ENCODE results near the gene DCAKD. TPM values are rescaled to one million over a fixed set of nuclear protein-coding genes. Genes with fewer than 3 reads are reported as not detected.

DCAKD gene
- total RNA-seq, 1 donor from 2014 or later, result 61.5 TPM

DNA sequence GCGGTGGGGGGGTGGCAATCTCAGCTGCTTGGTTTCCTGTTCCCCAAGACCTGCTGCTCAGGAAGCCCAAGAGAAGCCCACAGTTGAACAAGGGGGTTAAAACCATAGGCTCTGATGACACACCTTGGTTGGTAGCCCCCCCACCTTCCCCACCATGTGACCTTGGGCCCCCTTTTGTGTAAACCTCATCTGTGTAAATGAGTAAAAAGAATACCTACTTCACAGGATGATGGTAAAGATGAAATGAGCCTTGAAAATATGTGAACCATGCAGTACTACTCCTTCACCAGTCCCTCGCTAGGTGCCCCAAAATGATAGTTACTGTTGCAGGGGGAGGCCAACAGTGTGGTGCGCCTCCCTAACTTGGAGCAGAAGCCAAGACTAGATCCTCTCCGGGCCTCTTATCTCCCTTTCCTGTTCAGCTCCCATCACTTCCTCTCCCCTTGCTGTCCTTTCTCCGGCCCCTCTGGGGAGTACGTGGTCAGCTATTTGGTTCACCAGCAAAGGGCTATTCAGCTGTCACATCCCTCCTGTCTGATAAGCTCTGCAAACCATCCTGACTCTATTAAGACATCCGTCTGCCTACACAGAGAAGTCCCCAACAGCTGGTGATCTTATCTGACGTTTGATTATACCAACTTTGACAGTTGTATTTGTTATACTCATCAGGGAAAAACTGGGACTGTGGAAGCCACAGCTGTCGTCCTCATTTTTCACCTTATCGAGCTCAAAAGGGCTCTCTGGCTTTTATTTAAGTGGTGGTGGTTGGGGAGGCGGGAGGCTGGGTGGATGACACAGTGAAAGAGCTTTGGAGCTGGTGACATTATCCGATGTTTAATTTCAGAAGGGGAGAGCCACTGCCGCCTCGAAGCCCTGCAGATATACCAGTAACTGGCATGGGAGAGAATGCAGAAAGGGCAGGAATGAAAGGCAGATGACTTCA, 19.9 kb downstream of the DCAKD start:
- no peaks in the 10 kb centered on the region for H3K36me3 ChIP-seq (ENCODE audit: control insufficient read depth, insufficient read depth, low read length)
- DNase-seq (ENCODE audit: low read depth), result no peak

DNA sequence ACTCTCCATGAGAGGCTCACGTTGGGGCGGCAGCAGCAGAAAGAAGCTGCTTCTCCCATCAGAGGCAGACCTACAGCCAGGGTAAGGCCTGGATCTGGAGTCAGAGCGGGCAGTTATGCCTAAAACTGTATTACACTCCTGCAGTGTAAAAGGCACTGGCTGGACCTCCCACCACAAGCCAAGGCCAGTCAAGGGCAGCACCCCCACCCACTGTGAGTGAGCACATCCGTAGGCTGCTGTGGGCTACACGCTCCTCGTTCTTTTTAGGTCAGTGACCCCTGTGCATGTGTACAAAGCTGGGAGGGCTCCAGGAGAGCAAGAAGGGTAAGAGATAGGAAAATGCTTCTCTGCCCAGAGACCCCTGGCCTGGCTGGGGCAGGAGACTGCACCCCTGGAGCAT, 20.7 kb downstream of the DCAKD start:
- Histone ChIP-seq H3K27me3 (ENCODE audit: control insufficient read depth, insufficient read depth, low read length) (no peaks in the 10 kb centered on the region), H3K36me3 (ENCODE audit: control insufficient read depth, insufficient read depth, low read length) (no peaks in the 10 kb centered on the region), H3K4me3 (ENCODE audit: low read depth, low read length) (no peak overlapping the region)
- TF ChIP-seq, protein P1, sequence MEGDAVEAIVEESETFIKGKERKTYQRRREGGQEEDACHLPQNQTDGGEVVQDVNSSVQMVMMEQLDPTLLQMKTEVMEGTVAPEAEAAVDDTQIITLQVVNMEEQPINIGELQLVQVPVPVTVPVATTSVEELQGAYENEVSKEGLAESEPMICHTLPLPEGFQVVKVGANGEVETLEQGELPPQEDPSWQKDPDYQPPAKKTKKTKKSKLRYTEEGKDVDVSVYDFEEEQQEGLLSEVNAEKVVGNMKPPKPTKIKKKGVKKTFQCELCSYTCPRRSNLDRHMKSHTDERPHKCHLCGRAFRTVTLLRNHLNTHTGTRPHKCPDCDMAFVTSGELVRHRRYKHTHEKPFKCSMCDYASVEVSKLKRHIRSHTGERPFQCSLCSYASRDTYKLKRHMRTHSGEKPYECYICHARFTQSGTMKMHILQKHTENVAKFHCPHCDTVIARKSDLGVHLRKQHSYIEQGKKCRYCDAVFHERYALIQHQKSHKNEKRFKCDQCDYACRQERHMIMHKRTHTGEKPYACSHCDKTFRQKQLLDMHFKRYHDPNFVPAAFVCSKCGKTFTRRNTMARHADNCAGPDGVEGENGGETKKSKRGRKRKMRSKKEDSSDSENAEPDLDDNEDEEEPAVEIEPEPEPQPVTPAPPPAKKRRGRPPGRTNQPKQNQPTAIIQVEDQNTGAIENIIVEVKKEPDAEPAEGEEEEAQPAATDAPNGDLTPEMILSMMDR (IDR thresholded peaks at IDR 0.05; ENCODE audit: insufficient read depth, low read length, poor library complexity, severe bottlenecking), result no peak
- no peak for DNase-seq (ENCODE audit: low read depth)

More for the DNA sequence above, 19.9 kb downstream of the DCAKD start:
- TF ChIP-seq, protein P1 (IDR thresholded peaks at IDR 0.05; ENCODE audit: insufficient read depth, low read length, poor library complexity, severe bottlenecking), result no peak
- Histone ChIP-seq H3K4me3 (ENCODE audit: low read depth, low read length) (no peak overlapping the region), H3K27me3 (ENCODE audit: control insufficient read depth, insufficient read depth, low read length) (no peaks in the 10 kb centered on the region)

DNA sequence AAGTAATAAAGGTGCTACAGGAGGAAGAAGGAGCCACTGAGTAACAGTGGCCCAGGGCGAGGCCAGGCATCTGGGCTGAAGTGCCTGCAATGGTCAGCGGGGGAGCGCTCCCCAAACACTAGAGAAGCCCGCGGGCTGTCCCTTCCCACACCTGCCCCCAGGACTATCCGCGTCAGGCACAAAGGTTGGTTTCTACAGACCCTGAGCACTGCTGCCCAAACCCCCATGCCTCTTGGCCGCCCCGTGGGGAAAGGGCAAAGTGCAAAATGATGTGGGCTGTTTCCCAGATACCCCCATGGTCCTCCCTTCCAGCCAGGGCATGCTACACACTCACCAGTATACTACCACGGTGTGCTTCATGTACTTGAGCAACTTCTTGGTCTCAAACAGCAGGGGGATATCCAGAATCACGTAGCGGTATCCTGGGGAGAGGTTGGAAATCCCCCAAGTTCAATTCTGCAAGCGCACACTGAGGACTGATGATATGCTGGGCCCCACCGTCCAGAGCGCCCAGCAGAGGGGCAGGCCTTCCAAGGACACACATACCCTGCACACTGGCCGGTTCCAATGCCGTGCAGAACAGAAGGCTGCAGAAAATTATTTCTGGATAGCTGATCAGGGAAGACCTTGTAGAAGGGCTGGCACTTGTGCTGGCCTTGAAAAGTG, 21.5 kb downstream of the DCAKD start:
- no peaks in the 10 kb centered on the region for H3K36me3 ChIP-seq (ENCODE audit: control insufficient read depth, insufficient read depth, low read length)
- no peaks in the 10 kb centered on the region for H3K27me3 ChIP-seq (ENCODE audit: control insufficient read depth, insufficient read depth, low read length)
- TF ChIP-seq, protein P1 (IDR thresholded peaks at IDR 0.05; ENCODE audit: insufficient read depth, low read length, poor library complexity, severe bottlenecking), result no peak
- no peak for DNase-seq (ENCODE audit: low read depth)
- no peak overlapping the region for H3K4me3 ChIP-seq (ENCODE audit: low read depth, low read length)

DNA sequence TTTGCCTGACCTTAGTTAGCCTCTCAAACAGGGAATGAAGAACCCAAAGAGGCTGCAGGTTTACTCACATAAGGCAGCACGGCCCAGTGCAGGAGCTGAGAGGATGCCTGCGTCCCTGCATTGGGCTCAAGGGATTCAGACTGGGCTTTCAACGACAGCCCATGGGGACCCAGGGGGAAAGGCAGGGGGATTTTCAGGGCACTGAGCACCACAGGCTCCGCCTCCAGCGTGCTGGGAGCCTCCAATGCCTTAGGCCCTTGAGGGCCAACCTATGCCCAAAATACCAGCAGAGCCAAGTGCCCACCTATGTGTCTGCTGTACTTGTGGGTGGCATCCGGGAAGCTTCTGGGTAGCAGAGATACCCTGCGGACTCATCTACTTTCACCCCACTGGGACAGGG, 22.3 kb downstream of the DCAKD start:
- no peaks in the 10 kb centered on the region for H3K36me3 ChIP-seq (ENCODE audit: control insufficient read depth, insufficient read depth, low read length)

DNA sequence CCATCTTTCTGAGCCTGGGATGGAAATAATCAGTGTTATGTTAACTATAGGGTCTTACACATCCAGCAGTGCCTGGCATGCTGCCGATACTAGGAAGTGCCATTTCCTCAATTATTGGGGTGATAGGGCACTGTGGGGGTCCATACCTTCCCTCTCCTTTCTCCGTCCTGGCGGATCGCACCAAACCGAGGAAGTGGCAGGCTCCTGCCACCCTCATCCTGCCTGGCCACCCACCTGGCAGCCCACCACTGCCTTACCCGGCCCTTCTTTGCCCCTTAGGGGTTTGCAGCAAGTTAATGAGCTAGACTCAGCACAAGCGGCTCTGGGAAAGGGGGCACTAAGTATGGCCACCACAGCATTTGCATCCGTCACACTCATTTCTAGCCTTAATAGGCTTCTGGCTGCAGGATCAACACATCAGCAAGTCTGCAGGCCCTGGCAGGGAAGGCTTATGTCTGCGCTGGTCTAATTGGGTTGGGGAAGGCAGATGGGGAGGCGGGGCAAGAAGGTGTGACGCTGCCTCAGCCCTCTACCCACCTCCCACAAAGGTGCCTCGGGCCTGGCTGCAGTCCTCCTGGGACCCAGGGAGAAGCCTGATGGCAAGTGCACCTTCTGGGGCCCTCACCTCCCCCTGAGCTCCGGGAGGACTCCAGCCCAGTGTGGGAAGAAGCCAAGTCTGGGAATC, 28.6 kb downstream of the DCAKD start:
- TF ChIP-seq, protein P1 (IDR thresholded peaks at IDR 0.05; ENCODE audit: insufficient read depth, low read length, poor library complexity, severe bottlenecking), result no peak
- Histone ChIP-seq H3K4me3 (ENCODE audit: low read depth, low read length) (no peak overlapping the region), H3K27me3 (ENCODE audit: control insufficient read depth, insufficient read depth, low read length) (peaks cover 4% of the 10 kb centered on the region), H3K36me3 (ENCODE audit: control insufficient read depth, insufficient read depth, low read length) (no peaks in the 10 kb centered on the region)
- no peak for DNase-seq (ENCODE audit: low read depth)

More for the DNA sequence above, 22.3 kb downstream of the DCAKD start:
- Histone ChIP-seq H3K4me3 (ENCODE audit: low read depth, low read length) (no peak overlapping the region), H3K27me3 (ENCODE audit: control insufficient read depth, insufficient read depth, low read length) (no peaks in the 10 kb centered on the region)
- TF ChIP-seq, protein P1 (IDR thresholded peaks at IDR 0.05; ENCODE audit: insufficient read depth, low read length, poor library complexity, severe bottlenecking), result no peak
- no peak for DNase-seq (ENCODE audit: low read depth)
